ENCODE results near the gene TRMT112. TPM values are rescaled to one million over a fixed set of nuclear protein-coding genes. Genes with fewer than 3 reads are reported as not detected.

Gene TRMT112
- total and polyA plus RNA-seq, 10 of the 15 experiments (the other 5 are each of a cell fraction or from before 2014, with no cell fraction given) = 212 to 455 (median 308) TPM

GRCh38 chr11:64290352-64291261 lies 26.8 kb downstream of the TRMT112 start:
- ChIA-PET RAD21 (ENCODE audit: unreplicated experiment) (no interaction called here), SMC1A (ENCODE audit: uncharacterized antibody, unreplicated experiment) (interaction anchor here (0.5 kb wide), 1 partner anchor 21 kb away, joined by 3 read pairs; no protein-coding TSS in a partner anchor), POLR2A (interaction anchor here (0.7 kb wide), 1 partner anchor 12 kb away, joined by 4 read pairs; no protein-coding TSS in a partner anchor), CTCF (interaction anchor here (0.6 to 2.3 kb wide), 4 partner anchors 10 to 78 kb away, joined by 3 to 9 read pairs (median 5); partner anchors contain the start of gene CATSPERZ)
- Histone ChIP-seq H3K4me2 (ENCODE audit: control insufficient read depth, insufficient read depth) (no peak overlapping the region), H3K9ac (ENCODE audit: control insufficient read depth, insufficient read depth, low read length) (no peak overlapping the region), H3K79me2 (ENCODE audit: control insufficient read depth, insufficient read depth, low read length) (0 out of 2 replicates have a peak, but pooled peaks cover 6% of the 10 kb centered on the region), H3K27ac (ENCODE audit: control insufficient read depth, insufficient read depth) (no peak overlapping the region), H3K9me3 (replicated peaks; ENCODE audit: control insufficient read depth, insufficient read depth, low read length) (no peaks in the 10 kb centered on the region), H3K4me3 (no peak overlapping the region), H2AFZ (ENCODE audit: control insufficient read depth, low read depth, low read length) (no peak overlapping the region), H3K4me1 (ENCODE audit: control insufficient read depth, insufficient read depth, low read length) (peaks cover 7% of the 10 kb centered on the region), H4K20me1 (ENCODE audit: control insufficient read depth, insufficient read depth) (no peaks in the 10 kb centered on the region; the same call in 1 of the 2 replicates), H3K27me3 (replicated peaks in 1 of 2; ENCODE audit: control insufficient read depth in 2 of 2, insufficient read depth in 2 of 2, low read length in 1 of 2) (peaks cover 3 to 10% of the 10 kb centered on the region in 2 experiments), H3K36me3 (ENCODE audit: control insufficient read depth in 2 of 2, insufficient read depth in 2 of 2, low read length in 1 of 2) (peaks cover 0 to 2% of the 10 kb centered on the region in 2 experiments; a peak in 2 of 4 replicates)
- DNase-seq (ENCODE audit: low read depth, low spot score) (no peak), ATAC-seq (no peak), FAIRE-seq (no peak)
- TF ChIP-seq NR2C1 (IDR thresholded peaks at IDR 0.05) (no peak), SPI1 (IDR thresholded peaks at IDR 0.05; ENCODE audit: borderline replicate concordance, insufficient read depth, low read depth, low read length) (no peak), SUZ12 (IDR thresholded peaks at IDR 0.05; ENCODE audit: unreplicated experiment) (no peak), ZBTB4 (CRISPR knock-in tag; IDR thresholded peaks at IDR 0.05) (no peak), SMAD1 (IDR thresholded peaks at IDR 0.05; ENCODE audit: low read depth, partially characterized antibody) (no peak), HDGF (IDR thresholded peaks at IDR 0.05) (no peak), SMARCA5 (IDR thresholded peaks at IDR 0.05) (no peak), SMC3 (IDR thresholded peaks at IDR 0.05; ENCODE audit: borderline replicate concordance, low read length) (no peak), TAF1 (IDR thresholded peaks at IDR 0.05; ENCODE audit: borderline replicate concordance, low read depth, low read length) (no peak), BRCA1 (IDR thresholded peaks at IDR 0.05; ENCODE audit: low read depth, low read length) (no peak), IRF5 (IDR thresholded peaks at IDR 0.05; ENCODE audit: borderline replicate concordance) (no peak), FOS (IDR thresholded peaks at IDR 0.05; ENCODE audit: borderline replicate concordance, extremely low read depth, insufficient read length) (no peak), ZBTB33 (IDR thresholded peaks at IDR 0.05) (no peak), POLR2AphosphoS2 (IDR thresholded peaks at IDR 0.05; ENCODE audit: low read depth, low read length) (no peak)
- in situ Hi-C loops (cut with MboI) = no loop called here
- BruUV-seq (replicated peaks) = no TSS peak
- intact Hi-C loops (cut with micrococcal nuclease; ENCODE audit: unreplicated experiment) = no loop called here
- 35% methylated on average over 10 of the region's 10 CpGs for WGBS (ENCODE audit: insufficient coverage, insufficient replicate concordance, low lambda C conversion rate, missing lambda C conversion rate)

All from GM12878 (cell line).